ENCODE data around the gene SARDH.

GRCh38 chr9:133677126-133678010, 60.8 kb downstream of the SARDH start:
- TF ChIP-seq CTCF (IDR thresholded peaks at IDR 0.05; ENCODE audit: low read depth, low read length, poor library complexity, severe bottlenecking) (no peak), EZH2phosphoT487 (IDR thresholded peaks at IDR 0.05; ENCODE audit: borderline replicate concordance, low read length) (no peak)
